HT1080 (cell line): Measurements from ENCODE around the gene LMX1A. TPM values are rescaled to one million over a fixed set of nuclear protein-coding genes. Genes with fewer than 3 reads are reported as not detected.

ENCODE experiments used
- DNase-seq: peaks from one replicate; pipeline ENCODE4 v3.0.0-alpha.2; 2015; ENCODE audit warnings: low read depth
- total RNA-seq: library from RNA; depleted of rRNA; stranded (reverse); fragments of >200 nt; shearing (Covaris generic); gene quantifications from 2 replicates; pipeline ENCODE4 v1.2.3, GENCODE V29; 2014

Gene LMX1A
- total RNA-seq, 1 experiment from 2014 or later = not detected

DNA sequence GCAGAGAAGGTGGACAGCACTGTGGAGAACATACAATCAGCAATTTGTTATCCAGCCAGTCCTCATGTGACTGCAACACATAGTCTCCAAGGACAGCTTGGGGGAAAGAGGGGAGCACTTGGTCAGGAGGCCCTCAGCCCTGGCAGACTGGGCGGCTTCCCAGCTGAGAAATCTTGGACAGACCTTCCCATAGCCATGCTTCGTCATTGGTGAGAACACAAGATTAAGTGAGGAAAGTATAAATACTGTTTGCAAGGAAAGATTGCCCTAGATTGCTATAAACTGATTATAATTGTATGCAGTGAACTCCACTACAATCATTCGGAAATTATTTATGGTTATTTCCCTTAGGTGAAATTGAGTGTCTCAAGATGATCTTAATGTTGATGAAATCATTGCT is 131.5 kb downstream of the LMX1A start:
- no peak for DNase-seq

DNA sequence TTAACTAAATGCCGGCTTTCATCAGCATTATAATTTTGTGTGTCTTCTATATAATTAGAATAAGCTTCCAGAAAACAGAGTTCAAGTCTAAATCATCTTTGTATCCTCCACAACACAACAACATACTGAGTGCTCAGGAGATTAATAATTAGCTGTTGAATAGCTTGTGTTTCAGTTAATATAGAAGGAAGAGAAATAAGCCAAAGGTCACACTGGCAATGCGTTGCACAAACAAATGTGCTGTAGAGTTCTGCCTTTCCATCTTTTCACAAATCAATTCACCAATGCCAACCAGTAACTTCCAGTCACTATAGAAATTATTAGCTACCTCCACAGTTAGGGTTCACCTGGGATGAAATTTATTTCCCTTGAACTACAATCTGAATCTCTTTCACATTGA is 132.0 kb downstream of the LMX1A start:
- no peak for DNase-seq

DNA sequence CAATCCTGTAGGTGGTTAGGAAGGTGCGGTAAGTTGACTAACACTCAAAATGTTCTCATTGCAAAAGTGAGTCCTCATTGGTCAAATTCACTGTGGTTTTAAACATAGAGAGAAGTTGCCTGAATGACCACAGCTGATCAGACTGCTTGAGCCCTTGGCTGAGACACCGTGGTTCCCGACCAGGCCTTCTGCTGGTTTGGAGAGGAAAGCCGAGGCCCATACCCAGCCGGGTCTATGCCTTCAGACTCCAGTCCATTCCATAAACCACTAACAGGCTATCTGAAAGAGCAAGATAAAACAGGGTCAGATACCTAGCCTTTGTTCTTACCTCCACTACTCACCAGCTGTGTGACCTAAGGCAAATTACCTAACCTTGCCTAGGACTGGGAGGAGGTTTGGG is 133.9 kb downstream of the LMX1A start:
- DNase-seq = no peak

DNA sequence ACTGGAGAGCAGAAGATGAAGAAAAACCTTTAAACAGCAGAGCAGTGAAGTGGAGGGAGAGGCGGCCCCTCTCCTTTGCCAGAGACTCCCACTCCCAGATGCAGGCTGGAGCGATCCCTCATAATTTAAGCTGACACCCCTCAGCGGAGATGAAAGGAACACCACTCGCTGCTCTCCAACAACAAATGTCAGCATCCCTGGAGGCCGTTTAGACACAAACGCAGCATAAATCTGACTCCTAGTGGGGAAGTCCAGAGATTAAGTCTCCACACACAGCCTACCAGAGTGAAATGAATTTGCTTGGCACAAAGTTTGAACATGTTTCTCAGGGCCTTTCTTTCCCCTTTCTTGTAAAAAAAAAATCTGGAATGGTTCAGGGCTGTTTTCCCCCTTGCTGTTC is 137.8 kb downstream of the LMX1A start:
- no peak for DNase-seq

DNA sequence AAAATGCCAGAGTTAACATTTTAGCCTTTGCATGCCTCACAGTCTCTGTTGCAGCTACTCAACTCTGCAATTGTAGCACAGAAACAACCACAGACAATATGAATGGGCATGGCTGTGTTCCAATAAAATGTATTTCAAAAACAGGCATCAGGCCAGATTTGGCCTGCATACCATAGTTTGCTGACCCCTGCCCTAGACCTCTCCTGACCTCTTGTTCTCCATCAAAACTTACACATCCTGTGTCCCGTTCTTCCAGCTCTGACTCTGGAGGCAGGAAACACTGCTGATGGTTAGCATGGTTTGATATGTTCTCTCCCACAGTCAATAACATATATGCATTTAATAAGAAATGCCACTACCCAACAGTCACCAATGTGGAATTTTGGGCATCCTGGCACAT is 138.6 kb downstream of the LMX1A start:
- DNase-seq = no peak

DNA sequence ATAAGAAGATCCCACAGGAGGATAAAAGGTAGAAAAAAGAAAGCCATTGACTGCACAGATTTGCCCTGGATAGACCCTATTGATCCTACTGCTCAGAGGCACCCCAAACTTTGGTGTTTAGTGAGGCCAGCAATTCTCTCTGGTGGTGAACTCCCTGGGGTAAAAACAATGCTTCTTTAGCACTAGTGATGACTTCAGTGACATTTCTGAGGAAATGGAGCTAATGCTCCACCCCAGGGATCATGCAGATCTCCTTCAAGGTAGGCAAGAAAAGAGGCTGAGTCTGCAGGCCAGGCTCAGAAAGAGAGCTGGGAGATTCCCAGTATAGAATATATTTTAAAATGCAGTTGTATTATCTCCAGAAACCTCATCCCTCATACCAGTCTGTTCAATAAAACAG is 140.3 kb downstream of the LMX1A start:
- DNase-seq = no peak

- no peak for DNase-seq
These were observed 140.8 kb downstream of the LMX1A start for GRCh38 chr1:165215676-165216075.

DNA sequence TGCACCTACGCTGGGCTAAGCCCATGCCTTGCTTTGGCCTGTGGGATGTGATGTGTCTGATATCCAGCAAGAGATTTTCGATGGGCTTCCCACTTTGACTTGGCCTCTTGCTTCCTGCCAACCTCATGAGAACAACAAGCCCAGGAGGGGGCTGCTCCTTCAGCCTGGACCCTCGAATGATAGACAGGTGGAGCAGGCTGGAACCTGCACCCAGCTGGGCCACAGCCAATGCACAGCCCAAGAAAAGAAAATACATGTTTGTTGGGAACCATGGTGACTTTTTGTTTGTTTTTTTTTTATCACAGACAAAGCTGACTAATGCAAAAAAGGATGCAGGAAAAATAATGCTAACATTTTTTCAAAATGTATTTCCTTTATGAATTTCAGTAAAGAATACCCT is 144.3 kb downstream of the LMX1A start:
- DNase-seq = no peak

- no peak for DNase-seq
These were observed 148.5 kb downstream of the LMX1A start for GRCh38 chr1:165207853-165208515.

DNA sequence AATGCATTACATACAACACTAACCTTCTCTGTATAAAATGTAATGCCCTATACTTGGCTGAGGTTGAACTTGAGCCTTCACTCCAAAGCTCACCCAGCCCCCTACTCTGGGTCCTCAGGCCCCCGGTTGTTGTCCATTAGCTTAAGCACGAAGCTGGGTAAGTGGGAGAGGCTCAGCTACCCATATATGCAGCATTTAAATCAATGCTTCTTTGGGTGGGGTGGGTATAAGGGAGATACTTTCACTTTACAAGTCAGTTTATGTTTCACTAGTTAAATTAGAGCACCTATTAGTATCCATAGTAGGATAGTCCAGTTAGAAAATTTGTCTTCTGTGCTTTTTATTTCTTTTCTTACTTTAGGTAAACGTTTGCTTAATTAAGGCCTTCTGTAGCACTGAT is 151.4 kb downstream of the LMX1A start:
- DNase-seq = no peak

DNA sequence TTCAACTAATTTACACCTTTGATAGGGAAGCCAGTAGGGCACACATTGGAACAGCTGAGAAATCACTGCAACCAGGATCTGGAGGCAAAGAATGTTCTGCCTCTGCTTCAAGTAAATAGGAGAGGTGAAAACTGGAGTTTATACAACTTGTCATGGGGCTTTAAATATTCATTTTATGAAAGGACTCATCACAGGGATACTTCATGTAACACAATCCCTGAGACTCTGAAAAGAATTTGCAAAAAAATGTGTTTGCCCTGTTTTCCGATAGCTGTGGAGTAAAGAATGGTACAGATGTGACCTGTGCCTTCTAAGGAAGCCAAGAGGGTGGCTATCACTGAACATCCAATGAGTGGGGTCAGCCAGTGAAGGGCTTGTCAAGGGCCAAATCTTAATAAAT is 152.0 kb downstream of the LMX1A start:
- no peak for DNase-seq

DNA sequence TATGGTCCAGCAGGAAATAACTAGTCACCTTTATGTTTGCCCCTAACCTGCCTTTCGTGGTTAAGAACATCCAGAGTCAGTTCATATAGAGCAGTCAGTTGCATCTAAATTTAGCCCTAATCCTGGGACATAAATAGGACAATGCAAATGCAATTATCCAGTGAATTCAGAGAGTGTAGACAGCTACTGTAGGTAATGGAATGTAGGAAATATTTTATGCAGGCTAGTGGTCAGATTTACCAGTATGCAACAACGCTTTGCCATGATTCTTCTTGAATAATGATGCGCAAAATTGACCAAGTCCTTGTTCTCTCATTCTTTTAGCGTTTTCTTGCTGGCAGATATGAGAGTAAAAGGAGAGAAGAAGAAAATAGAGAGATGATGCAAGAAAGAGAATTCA is 165.4 kb downstream of the LMX1A start:
- DNase-seq = no peak

DNA sequence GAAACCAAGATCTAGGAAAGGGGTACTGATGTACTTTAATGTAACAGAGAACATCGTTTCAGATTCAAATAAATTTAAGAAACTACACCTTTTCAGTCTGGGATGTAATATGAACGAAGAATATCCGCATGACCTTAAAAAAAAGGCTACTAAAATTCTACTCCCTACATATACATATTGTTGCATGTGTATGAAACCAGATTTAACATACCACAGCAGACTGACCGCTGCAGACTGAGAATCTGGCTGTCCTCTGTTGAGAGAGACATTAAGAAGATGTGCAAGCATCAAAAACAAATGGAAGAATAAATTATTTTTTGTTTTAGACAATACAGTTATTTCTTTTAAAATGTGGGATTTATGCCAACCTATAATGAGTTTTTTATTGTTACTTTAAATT is 166.6 kb downstream of the LMX1A start:
- DNase-seq = no peak

DNA sequence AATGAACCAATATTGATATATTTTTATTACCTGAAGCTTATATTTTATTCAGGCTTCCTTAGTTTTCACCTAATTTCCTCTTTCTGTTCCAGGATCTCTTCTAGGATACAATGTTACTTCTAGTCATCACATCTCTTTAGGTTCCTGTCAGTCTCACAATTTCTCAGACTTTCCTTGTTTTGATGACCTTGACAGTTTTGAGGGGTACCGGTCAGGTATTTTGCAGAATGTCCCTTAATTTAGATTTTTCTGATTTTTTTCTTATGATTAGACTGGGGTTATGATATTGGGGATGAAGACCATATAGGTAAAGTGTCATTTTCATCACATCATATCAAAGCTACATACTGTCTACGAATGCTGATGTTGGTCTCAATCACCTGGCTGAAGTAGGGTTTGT is 167.5 kb downstream of the LMX1A start:
- DNase-seq = no peak

DNA sequence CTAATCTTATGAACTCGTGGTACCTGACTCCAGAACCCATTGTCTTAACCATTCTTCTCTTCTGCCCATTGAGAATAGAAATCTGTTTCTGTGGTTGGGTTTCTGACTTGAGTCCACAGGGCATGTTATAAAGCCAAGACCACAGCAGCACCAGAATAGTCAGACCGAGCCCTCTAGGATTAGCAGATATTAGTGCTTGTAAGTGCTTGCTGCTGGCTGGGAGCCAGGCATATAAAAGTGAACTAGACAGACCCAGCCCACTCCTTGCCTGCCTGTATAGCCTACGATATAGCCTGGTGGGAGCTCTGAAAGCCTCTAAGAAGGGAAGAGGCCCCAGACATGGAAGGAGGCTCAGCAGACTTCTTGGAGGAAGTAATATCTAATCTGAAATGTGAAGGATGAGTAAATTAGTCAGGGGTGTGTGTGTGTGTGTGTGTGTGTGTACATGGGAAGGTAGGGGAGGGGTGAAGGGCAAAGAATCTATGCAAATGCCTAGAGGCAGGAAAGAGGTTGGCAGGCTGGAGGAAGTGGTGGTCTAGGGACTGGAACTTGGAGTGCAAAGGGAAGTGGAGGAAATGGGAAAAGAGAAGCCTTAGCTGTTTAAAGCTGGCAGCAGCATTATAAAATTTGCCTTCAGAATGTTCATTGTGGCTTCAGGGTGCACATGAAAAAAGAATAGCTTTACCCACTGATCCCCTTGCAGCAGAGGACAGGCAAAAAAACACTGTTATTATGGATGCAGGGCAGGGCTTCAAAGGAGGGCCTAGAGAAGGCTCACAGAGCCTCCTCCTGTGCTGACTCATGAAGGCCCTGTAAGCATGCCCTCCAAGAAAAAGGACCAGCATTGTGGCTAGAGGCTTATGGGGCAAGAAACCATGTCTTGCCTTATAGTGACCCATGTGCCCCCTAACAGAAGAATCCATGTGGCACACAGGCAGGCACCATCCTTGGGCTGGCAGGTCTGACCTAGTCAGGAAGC is 169.2 kb downstream of the LMX1A start:
- DNase-seq = no peak

DNA sequence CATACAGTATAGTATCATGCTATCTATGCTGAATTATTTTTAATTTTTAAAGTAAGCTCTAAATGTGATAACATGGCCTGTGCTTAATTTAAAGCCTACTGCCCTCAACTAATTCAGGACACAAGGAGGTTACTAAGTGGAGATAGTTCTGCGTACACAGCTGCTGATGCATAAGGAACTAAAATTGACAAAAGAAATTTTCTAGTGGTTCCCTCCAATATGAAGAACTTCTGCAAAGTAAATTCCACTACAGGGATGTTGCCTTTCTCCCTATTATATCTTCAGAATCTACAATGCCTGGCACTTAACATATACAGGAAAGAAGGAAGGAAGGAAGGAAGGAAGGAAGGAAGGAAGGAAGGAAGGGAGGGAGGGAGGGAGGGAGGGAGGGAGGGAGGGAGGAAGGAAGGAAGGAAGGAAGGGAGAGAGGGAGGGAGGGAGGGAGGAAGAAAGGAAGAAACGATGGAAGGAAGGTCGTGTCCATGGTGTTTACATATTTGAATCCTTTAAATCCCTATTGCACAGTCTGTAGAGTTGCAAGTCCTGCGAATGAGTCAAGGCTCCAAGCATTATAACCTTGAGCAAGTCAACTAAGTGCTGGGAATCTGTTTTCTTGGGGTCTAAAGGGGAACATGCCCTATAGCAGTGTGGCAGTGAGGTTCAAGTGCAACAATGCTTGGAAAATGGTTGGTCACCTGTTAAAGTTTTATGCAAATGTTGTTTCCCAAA is 171.2 kb downstream of the LMX1A start:
- no peak for DNase-seq

DNA sequence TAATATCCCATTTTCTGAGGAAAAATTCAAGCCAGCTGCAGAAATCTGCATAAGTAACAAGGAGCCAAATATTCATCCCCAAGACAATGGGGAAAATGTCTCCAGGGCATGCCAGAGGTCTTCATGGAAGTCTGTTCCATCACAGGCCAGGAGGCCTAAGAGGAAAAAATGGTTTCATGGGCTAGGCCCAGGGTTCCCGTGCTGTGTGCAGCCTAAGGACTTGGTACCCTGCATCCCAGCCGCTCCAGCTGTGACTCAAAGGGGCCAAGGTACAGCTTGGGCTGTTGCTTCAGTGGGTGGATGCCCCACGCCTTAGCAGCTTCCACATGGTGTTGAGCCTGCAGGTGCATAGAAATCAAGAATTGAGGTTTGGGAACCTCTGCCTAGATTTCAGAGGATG is 173.5 kb downstream of the LMX1A start:
- DNase-seq = no peak

DNA sequence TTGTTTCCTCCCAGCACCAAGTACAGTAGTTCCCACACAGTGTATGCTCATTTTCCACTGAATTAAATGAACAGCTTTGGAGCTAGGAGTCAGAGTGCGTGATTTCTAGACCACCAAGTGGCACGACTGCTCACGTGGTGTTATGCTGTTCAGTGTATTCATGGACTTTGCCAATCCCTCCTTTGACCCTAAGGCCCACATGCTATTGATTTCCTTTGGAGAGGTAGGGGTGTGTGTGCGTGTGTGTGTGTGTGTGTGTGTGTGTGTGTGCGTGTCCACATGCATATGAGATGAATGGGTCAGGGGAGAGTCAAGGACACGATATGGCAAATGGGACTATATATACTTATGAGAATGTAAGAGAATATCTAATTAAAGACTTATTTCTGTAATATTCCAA is 177.2 kb downstream of the LMX1A start:
- no peak for DNase-seq

DNA sequence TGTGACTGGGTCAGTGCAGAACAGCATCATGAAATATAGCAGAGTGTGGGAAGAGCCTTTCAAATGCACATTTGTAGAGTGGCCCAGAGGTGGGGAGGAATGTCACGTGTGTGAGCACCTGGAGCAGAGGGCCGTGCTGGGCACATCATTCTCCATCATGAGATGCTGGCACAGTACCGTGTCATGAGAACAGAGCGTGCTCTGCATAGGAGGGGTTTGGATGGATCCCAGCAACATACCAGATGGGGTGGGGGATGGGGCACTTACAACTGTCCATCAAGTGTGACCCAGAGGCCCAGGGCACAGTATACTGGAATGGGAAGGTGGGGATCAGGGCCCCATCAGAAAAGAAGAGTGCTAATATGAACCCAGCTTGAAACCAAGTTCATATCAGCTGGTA is 182.0 kb downstream of the LMX1A start:
- no peak for DNase-seq

GRCh38 chr1:165173818-165174217 is 182.7 kb downstream of the LMX1A start:
- DNase-seq = no peak

- no peak for DNase-seq
These were observed 183.1 kb downstream of the LMX1A start for GRCh38 chr1:165173409-165173808.

DNA sequence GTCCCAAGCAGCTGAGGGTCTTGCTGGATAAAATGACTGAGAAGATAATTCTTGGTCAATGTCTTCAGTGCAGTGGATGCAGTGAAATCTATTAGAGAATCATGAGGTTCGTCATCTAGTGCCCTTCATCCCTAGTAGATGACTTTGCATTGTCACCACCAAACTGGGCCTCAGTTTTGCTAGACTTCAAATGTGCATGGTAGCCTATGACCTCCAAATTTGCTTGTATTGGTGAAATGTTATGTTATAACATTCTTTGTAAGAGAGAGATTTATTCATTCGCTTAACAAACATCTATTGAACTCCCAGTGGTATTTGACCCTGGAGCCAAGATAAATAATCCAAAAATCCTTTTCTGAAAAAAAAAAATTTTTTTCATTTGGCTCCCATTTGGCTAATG is 183.8 kb downstream of the LMX1A start:
- DNase-seq = no peak
